Right lung (tissue), 5 donors: ENCODE data around the gene BLOC1S1. TPM values are rescaled to one million over a fixed set of nuclear protein-coding genes. Genes with fewer than 3 reads are reported as not detected.

ENCODE experiments used
- DNase-seq, 2 donors: peaks; one replicate each; pipeline ENCODE4 v3.0.0-alpha.2; 2013
- polyA plus RNA-seq, 5 donors: library from polyadenylated mRNA; unstranded; fragments of 120-200 nt; gene quantifications; one replicate each; pipeline versions ENCODE4 v1.2.1 to v1.2.3, GENCODE V29; 2013; ENCODE audit warnings: inconsistent platforms in 1 of 5, low replicate concordance in 1 of 5; ENCODE audit not compliant: insufficient read length in 5 of 5, insufficient read depth in 1 of 5

BLOC1S1 gene
- polyA plus RNA-seq, 5 donors: 73.1 to 89.0 (median 80.2) TPM

GRCh38 chr12:55692631-55693322 lies 23.1 kb upstream of the BLOC1S1 start:
- no peak for DNase-seq

DNA sequence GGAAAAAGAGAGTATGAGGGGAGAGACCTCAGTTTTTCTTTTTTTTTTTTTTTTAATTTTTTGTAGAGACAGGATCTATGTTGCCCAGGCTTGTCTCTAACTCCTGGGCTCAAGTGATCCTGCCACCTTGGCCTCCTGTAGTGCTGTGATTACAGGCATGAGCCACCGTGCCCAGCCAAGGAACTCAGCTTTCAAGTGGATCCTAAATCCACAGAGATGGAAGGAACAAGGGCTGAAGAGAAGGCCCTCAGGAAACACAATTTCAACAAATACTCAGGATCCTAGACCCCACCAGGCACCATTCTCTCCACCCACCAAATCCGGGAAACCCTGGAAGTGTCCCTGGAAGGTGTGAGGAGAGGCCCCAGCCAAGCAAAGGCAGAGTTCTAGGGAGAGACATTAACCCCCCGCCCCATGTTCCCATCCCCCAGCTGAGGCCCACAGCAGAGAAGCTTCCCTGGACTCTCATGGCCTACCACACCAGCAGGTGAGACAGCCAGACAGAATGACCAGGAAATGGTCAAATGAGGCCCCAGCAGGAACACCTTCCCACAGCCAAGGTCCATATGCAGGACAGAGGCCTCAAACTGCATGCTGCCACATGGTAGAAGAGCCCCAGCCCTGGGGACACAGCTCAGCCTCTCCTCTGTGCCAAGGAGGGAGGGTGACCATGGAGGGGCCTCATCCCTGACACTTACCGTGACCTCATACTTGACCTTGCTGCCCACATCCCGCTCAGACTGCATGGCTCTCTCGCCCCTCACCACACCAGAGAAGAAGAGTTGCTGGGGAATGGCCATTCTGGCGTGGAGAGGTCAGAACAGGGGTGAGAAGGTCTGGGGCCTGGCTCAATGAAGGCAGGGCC lies 22.3 kb upstream of the BLOC1S1 start:
- DNase-seq: no peak

GRCh38 chr12:55694188-55694515 lies 21.7 kb upstream of the BLOC1S1 start:
- no peak for DNase-seq

DNA sequence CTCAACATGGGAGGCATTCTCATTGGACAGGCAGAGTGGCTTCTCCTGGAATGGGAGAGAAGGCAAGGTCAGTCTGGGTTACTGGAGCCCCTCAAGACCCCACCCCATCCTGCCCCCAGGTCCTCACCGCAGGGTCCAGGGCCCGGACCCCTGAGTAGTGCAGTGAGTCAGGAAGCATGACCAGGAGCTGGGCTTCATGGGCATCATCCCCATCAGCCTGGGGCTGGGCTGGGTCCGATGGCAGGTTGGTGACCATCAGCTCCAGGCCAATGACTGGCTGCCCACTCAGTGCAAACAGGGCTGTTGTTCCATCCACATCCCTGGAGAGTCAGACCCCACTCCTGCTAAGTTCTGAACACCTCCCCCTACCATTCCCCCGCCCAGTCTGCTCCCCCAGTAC lies 21.2 kb upstream of the BLOC1S1 start:
- no peak for DNase-seq

DNA sequence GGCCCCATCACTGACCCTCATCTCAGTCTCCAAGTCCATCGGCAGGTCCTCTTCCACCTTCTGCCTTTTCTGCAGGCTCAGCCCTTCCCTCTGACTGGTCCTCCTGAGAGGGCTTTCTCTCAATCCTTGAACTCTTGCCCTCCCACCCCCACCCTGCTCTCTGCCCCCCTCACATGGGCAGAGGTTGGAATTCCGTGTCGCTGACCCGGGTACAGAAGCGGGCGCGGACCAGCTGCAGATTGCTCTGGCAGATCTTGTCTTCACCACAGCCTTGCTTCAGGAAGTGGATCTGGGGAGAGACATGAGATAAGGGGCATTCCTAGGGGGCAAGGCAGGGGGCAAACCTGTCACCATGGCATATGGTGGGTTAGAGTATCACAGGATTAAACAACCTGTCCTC lies 20.5 kb upstream of the BLOC1S1 start:
- DNase-seq: no peak

DNA sequence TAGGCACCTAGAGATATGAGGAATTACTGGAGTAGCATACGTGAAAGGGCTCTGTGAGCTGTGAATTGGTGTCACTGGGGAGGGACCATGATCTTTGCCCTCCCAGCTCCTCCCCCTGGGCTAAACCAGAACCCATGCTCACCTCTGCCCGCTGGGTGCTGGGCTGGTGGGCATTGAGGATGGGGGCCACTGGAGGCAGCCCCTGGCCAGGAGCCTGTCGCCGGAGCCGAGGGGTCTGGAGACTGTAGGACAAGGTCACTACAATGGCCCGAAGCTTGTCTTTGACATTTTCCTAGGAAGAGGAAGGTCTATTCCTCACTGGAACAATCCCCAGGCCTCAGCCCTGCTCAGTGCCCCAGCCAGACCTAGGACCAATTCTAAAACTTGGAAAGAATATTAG lies 19.7 kb upstream of the BLOC1S1 start:
- no peak for DNase-seq

DNA sequence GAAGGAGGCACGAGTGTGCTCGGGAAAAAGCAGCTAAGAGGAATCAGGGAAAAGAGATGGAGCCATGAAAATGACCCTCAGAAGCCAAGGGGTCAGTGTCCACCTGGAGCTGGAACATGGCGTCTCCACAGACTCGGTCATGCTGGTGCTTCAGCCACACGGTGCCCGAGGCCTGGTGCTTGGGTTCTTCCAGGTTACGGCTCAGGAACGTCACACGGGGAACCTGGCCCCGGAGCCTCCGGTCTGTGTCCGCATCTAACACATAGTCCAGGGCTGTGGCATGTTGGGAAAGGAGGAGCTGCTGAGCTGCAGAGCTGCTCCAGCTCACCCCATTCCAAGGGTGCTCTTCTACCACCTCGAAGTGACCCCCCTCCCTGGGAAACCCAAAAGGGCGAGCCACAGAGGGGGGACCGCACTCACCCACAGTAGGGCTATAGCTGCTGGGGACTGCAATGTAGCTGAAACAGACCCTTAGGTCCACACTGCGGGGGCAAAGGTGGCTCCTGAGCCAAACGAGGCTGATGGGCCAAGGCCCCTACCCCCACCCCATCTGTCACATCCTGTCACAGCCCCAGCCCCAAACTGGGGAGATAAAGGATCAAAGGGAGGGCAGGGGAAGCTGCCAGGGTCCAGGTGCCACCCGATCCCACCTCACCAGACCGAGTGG lies 18.9 kb upstream of the BLOC1S1 start:
- DNase-seq: no peak

DNA sequence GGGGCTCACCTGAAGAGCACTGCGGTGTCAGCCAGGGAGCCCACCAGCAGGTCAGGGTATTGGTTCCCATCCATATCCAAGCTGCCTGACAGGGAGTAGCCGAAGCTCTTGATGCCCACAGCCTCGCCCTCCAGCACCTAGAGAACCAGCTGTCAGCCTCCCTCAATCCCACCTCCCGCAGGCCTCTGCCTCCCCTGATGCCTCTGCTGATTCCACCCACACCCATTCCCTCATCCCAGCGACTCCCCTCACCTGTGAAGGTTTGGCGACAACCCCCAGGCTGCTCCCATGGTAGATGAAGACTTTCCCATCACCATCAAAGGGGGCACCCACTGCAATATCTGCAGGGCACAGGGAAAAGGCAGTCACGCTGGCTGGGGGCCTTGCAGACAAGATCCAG lies 18.2 kb upstream of the BLOC1S1 start:
- no peak for DNase-seq

- no peak for DNase-seq
Measured at GRCh38 chr12:55698241-55698955, 17.4 kb upstream of the BLOC1S1 start.

- no peak for DNase-seq
Measured at GRCh38 chr12:55698965-55699364, 16.9 kb upstream of the BLOC1S1 start.

DNA sequence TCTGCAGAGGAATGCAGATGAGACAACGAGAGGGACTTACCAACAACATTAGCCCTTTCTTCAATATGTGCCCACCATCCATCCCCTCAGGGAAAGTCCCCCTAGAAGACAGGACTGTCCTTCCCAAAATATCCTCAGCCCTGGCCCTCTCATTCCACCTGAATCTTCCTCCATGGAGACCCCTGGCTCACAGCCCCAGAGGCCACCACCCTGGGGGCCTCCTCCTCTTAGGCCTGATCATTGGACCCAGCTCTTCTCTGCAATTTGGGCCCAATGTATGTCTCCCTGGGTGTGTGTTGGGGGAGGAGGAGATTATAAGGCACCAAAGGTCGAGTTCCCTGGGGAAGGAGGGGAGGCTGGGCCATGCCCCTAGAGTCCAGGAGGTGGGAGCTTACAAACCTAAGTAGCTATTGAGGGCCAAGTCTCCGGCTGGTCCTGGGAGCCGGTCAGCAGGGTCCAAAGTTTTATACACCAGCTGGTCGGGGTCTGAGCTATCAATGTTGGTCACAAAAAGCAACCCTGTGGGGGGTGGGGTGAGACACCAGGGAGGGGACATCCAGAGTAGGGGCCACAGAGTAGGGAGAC lies 16.3 kb upstream of the BLOC1S1 start:
- DNase-seq: no peak

DNA sequence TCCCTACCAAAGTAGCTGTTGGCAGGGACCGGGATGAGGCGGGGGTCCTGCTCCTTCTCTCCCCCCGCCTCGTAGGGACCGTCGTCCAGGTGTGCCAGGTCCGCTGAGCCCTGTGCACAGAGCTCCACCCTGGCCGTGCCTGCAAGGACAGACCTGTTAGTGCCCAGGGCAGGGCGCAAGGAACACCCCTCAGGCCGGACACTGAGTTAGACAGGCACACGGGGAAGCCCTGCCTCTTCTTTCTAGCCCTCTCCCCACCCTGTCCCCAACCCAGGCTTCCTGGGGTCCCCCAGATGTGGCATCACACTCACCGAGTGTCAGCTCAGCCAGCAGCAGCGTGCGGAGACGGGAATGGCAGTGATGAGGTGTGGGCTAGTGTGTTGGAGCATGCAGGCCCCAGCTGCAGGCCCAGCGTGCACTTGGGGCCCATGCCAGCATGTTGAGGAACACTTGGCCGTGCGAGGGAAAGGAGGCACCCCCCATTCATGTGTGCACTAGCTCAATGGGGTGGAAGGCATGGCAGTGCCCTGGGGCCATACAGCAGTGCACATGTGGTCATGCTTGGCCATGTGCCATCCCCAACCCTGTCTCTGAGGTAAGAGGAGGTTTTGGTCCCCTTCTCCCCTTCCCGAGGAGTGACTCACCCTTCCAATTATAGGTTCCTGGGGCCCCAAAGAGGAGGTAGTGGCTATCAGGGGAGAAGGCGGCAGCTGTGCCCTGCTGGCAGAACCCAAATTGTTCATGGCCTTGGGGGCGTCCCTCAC lies 15.4 kb upstream of the BLOC1S1 start:
- no peak for DNase-seq

DNA sequence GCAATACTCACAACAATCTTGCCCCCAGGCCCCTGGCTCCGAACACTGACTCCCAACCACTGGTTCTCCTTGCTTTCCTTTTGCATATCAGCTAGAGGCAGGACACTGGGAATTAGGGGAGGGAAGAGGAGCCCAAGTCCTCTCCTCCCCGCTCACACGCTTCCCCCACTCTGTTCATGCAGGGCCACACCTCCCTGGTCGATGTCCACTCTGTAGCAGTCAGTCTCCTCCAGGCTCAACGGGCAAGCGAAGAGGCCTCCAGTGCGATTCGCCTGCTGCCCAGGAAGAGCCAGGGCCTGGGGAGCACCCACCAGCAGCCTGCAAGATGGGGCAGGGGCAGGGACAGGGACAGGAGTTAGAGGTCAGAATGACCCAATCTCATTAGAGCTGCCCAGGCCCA lies 13.0 kb upstream of the BLOC1S1 start:
- no peak for DNase-seq

DNA sequence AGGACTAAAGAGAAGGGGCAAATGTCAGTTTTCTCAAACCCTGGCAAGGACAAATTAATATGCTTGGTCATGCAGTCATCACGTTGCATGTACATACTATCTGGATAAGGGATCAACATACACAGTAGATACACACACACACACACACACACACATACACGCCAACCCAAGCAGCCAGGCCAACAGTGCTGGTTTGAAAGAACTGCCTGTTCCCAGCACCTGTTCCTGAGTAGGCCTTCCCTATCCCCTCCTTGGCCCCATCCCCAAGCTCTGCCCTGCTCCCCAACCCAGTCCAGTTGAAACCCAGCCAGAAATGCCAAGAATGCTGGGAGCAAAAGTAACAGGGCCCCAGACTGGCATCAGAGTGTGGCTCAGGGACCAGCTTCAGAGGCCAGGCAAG lies 12.6 kb upstream of the BLOC1S1 start:
- no peak for DNase-seq

- DNase-seq: no peak
Measured at GRCh38 chr12:55703901-55704761, 11.7 kb upstream of the BLOC1S1 start.

DNA sequence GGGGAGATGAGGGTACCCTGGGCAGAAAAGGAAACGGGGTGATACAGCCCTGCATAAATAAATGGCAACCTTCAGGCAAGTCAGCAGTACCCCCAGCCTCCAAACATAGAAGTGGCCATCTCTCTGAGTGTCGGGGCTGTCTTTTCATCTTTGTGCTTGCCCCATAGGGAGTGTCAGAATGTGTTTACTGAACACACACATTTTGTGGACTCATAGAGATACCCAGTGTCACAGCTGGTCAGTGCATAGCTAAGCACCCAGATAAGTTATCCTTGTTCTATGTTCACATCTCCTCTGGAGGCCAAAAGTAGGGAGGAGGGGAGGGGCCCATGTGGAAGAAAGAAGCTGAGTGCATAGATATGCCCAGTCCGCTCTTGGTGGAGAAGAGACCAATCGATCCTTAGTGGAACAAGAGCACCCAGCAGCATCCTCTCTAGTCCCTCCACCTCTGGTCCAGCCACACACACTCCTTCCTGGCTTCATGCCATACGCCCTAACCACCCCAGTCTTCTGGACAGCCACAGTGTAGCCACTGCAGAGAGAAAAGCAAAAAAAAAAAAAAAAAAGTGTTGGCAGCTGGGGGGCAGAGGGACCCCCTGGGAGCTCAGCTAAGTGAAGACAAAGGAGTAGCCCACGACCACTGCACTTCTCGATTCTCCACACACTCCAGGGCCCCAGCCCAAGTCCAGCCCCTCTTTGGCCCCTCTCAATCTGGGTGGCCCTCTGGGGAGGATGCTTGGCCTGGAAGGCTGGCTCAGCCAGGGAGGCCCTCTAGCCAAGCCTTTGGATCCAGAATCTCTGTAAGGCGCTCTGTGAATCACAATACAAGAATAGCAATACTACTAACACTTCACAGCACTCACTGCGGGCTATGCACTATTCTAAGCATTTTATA lies 10.8 kb upstream of the BLOC1S1 start:
- no peak for DNase-seq

DNA sequence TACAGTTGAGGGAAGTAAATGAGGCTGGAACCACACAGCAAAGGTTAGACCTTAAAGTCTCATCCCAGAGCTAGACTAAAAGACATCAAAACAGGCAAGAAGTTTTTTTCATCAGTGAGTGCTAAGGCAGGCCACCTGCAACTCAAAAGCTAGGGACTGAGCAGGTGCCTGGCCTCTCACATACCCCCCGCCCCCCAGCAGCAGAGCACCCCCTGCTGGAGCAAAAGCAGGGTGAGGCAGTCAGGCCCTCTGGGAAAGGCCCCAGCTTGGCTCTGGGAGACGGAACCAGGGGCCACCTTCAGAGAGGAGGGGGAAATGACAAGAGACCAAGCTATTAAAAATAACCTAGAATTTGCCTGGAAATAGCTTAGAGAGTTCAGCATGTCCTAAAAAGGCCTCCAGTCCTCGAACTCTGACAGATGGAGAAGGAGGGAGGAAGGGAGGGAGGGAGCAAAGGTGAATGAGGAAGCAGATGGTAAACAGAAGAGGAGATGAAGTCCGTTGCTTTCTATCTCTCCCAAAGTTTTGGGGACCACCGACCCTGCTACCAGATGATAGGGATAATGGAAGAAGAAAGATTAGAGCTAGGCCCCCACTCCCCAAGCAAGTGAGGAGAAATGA lies 10.0 kb upstream of the BLOC1S1 start:
- no peak for DNase-seq

- DNase-seq: no peak
Measured at GRCh38 chr12:55706568-55707218, 9.2 kb upstream of the BLOC1S1 start.
